Measurements from ENCODE around the gene MYO6. TPM values are rescaled to one million over a fixed set of nuclear protein-coding genes. Genes with fewer than 3 reads are reported as not detected.

MYO6 gene
- total RNA-seq, 1 experiment from 2014 or later, result 4.1 TPM

DNA sequence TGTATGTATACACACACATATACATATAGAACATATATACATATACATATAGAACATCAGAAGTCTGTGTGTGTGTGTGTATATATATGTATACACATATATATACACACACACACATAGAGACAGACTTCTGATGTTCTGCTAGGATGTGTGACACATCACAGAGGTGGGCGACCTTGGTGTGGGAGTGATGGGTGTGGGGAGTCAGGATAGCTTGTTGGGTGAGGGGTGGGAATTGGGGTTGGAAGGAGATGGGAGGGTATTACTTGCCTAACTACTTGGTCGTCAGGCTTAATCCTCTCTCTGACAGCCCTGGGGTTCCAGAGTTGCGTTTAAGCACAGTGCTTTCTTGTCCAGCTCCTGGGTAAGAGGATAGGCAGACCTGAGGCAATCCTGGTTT lies 8.3 kb downstream of the MYO6 start:
- Histone ChIP-seq H3K36me3 (no peaks in the 10 kb centered on the region), H3K4me3 (no peak overlapping the region), H3K27me3 (no peaks in the 10 kb centered on the region), H3K9me3 (no peaks in the 10 kb centered on the region)
- no peak for DNase-seq

DNA sequence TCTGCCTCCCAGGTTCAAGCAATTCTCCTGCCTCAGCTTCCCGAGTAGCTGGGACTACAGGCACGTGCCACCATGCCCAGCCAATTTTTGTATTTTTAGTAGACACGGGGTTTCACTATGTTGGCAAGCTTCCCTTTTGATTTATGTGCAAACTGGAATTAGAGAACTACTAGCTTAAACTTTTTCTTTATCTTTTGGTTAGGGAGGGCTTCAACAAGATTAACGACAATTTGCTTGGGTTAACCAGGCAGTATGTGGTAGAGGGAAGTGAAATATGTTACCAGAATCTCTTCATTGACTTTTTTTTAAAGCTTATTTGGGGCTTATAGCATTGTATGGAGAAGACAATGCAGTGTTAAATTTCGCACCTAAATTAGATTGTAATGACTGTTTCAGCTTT lies 9.0 kb downstream of the MYO6 start:
- no peaks in the 10 kb centered on the region for H3K9me3 ChIP-seq
- DNase-seq, result no peak
- H3K4me3 ChIP-seq, result no peak overlapping the region
- no peaks in the 10 kb centered on the region for H3K27me3 ChIP-seq
- no peaks in the 10 kb centered on the region for H3K36me3 ChIP-seq

DNA sequence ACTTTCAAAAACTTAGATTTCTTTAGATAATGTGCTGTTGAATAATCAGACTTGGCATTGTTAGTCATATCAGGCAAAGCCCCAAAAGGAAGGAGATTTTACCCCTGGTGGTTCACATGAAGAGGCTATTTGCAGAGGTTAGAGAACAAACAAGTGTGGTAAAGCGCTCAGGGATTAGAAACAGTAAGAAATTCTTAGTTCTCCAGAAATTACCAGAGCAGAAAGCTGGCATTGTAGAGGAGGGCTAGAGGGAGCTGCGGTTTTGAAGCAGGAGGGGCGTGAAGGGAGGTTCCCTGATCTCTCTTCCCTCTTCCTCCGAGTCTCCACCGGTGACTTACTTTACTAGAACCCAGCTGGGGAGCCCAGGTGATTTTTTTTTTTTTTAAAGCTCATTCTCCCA lies 10.2 kb downstream of the MYO6 start:
- no peak for DNase-seq

DNA sequence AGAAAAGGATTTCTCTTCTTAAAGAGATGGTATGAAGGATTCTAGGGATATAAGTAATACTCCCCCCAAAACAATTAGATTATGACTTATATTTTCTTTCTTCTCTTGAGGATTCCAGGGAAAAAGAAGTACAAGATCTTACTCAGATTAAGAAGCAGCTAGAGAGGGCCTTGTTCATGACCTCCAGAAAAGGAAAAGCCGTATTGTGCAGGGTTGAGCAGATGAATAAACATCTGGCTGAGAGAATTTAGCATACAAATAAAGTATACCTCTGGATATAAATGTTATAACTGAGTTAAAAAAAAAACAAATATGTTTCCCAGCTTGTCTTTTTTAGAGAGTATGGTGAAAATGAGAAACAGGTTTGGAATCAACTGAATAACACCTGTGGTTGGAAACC lies 11.3 kb downstream of the MYO6 start:
- Histone ChIP-seq H3K4me3 (no peak overlapping the region), H3K36me3 (no peaks in the 10 kb centered on the region), H3K9me3 (no peaks in the 10 kb centered on the region), H3K27me3 (no peaks in the 10 kb centered on the region)
- DNase-seq, result no peak

More for the DNA sequence above, 10.2 kb downstream of the MYO6 start:
- Histone ChIP-seq H3K4me3 (no peak overlapping the region), H3K9me3 (no peaks in the 10 kb centered on the region), H3K27me3 (no peaks in the 10 kb centered on the region), H3K36me3 (no peaks in the 10 kb centered on the region)

DNA sequence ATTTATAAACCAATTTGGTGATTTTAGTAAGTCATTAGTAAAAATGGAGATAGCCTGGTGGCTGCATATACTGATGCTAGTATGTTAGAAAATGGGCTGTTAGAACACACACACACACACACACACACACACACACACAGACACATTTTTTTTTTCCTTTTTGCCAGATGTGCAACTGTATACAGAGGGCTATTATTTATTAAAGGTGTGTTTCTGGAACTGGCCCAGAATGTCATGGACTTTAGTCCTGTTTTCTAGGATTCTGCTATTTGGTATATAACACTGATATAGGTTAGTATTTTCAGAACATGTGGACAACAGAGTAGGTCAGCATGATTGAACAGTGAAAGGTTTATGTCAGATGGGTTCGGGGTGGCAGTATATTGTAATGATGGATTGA lies 12.4 kb downstream of the MYO6 start:
- Histone ChIP-seq H3K9me3 (no peaks in the 10 kb centered on the region), H3K27me3 (no peaks in the 10 kb centered on the region), H3K4me3 (no peak overlapping the region), H3K36me3 (no peaks in the 10 kb centered on the region)
- no peak for DNase-seq

DNA sequence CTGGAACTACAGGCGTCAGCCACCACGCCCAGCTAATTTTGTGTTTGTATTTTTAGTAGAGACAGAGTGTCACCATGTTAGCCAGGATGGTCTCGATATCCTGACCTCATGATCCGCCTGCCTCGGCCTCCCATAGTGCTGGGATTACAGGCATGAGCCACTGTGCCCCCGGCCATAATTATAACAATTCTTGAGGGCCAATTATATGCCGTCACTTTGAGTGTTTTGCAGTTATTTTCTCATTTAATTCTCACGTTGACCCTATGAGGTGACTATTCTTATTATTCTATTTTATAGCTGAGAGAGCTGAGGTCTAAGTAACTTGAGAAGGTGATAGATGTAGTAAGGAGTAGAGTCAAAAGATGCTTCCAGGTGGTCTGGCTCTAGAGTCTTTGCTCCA lies 13.0 kb downstream of the MYO6 start:
- no peak for DNase-seq
- no peaks in the 10 kb centered on the region for H3K9me3 ChIP-seq
- no peak overlapping the region for H3K4me3 ChIP-seq
- H3K36me3 ChIP-seq, result no peaks in the 10 kb centered on the region
- no peaks in the 10 kb centered on the region for H3K27me3 ChIP-seq

DNA sequence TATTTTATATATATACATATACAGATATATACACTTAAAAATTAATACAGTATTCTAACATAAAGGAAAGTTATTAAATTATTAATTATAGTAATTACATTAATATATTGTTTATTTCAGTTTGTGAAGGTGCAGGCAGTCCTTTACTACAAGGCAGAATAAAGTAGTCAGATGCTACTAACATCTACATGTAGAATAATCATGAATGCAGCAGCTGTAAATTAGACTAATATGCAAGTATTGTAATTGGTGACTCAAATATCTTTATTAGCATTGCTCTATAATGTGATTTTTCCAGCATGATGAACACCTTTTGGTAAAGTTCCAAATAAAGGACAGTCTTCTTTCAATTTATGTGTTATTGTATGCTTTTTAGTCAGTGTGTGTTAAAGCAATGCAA lies 17.3 kb downstream of the MYO6 start:
- H3K4me3 ChIP-seq, result no peak overlapping the region
- H3K36me3 ChIP-seq, result no peaks in the 10 kb centered on the region
- DNase-seq, result no peak
- no peaks in the 10 kb centered on the region for H3K27me3 ChIP-seq
- no peaks in the 10 kb centered on the region for H3K9me3 ChIP-seq

DNA sequence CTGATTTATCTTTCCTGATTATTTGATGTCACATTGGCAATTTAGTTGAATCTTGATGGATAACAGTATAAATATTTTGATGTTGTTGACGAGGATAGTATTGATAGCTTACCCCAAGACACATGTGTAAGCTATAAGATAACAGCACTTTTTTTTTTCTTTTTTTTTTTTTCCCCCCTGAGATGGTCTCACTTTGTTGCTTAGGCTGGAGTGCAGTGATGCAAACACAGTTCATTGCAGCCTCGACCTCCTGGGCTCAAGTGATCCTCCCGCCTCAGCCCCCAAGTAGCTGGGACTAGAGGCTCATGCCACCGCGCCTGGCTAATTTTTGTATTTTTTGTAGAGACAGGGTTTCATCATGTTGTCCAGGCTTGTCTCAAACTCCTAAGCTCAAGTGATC lies 21.8 kb downstream of the MYO6 start:
- no peak overlapping the region for H3K4me3 ChIP-seq
- no peaks in the 10 kb centered on the region for H3K27me3 ChIP-seq
- no peaks in the 10 kb centered on the region for H3K36me3 ChIP-seq
- H3K9me3 ChIP-seq, result no peaks in the 10 kb centered on the region
- DNase-seq, result no peak

DNA sequence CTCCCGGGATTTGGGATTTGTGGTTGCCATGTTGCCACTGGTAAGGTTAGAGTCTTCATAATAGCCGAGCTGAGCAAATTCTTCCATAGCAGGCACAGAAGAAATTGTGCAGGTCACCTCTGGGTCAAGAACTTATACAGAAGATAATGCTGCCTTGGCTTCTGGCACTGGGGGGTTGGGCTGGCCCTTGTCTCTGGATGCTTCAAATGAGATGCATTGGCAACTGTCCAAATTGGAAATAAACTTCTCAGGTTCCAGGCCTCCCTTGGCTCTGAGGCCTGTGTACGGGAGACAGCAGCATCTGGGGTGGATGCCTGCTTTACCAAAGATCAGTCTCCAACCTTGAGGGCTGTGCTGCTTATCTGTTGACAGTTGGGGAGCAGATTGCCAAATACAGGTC lies 26.2 kb downstream of the MYO6 start:
- Histone ChIP-seq H3K9me3 (no peaks in the 10 kb centered on the region), H3K36me3 (no peaks in the 10 kb centered on the region), H3K4me3 (no peak overlapping the region), H3K27me3 (no peaks in the 10 kb centered on the region)
- DNase-seq, result no peak

DNA sequence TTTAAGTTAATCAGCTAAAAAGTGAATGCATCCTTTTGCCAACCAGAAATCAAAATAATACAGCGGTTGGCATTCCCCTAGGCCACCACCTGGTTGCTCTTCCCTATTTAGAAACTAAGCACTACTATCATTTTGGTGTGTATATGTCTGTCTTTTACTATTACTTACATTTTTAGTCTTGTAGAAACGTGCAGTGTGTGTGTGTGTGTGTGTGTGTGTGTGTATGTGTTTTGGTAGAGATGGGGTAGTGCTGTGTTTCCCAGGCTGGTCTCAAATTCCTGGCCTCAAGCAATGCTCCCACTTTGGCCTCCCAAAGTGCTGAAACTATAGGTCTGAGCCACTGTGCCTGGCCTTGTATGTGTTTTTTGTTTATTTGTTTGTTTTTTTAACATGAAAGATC lies 27.4 kb downstream of the MYO6 start:
- Histone ChIP-seq H3K4me3 (no peak overlapping the region), H3K9me3 (no peaks in the 10 kb centered on the region), H3K27me3 (no peaks in the 10 kb centered on the region), H3K36me3 (no peaks in the 10 kb centered on the region)
- no peak for DNase-seq

DNA sequence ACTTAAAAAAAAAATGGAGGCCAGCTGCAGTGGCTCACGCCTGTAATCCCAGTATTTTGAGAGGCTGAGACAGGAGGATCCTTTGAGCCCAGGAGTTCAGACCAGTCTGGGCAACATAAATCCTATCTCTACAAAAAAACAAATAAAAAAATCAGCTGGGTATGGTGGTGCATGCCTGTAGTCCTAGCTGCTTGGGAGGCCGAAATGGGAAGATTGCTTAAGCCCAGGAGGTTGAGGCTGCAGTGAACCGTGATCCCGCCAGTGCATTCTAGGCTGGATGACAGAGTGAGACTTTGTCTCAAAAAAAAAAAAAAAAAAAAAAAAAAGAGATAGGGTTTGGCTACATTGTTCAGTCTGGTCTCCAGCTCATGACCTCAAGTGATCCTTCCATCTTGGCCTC lies 29.7 kb downstream of the MYO6 start:
- Histone ChIP-seq H3K36me3 (no peaks in the 10 kb centered on the region), H3K4me3 (no peak overlapping the region), H3K9me3 (no peaks in the 10 kb centered on the region), H3K27me3 (no peaks in the 10 kb centered on the region)
- DNase-seq, result no peak

DNA sequence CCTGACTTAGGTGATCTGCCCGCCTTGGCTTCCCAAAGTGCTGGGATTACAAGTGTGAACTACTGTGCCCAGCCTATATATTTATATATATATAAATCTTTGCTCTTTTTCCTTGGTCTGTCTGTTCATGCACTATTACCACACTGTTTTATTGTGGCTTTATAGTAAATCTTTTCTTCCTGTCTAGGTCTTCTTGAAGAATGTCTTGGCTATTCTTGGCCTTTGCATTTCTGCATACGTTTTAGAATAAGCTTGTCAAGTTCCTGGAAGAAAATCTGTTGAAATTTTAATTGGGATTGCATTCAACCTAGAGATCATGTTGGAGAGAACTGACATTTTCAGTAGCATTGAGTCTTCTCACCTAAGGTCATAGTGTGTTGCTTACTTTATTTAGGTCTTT lies 37.1 kb downstream of the MYO6 start:
- DNase-seq, result no peak
- H3K36me3 ChIP-seq, result no peaks in the 10 kb centered on the region
- no peak overlapping the region for H3K4me3 ChIP-seq
- no peaks in the 10 kb centered on the region for H3K9me3 ChIP-seq
- H3K27me3 ChIP-seq, result no peaks in the 10 kb centered on the region

DNA sequence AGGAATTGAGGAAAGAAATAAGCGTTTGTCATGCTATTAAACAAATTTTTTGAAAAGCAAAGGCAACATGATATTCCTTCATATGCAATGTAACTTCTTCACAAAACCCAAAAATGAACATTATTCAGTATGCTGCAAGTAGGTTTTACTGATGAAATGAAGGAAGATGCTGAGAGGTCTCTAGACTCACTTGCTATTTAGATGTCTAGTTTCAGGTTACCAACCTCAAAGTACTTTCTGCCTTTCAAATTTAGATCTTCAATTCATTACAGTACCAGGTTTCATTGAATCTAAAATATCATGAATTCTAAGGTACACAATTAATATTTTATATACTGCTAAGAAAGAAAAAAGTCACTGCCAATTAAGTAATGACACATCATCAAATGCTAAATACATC lies 39.9 kb downstream of the MYO6 start:
- DNase-seq, result no peak
- no peak overlapping the region for H3K4me3 ChIP-seq

DNA sequence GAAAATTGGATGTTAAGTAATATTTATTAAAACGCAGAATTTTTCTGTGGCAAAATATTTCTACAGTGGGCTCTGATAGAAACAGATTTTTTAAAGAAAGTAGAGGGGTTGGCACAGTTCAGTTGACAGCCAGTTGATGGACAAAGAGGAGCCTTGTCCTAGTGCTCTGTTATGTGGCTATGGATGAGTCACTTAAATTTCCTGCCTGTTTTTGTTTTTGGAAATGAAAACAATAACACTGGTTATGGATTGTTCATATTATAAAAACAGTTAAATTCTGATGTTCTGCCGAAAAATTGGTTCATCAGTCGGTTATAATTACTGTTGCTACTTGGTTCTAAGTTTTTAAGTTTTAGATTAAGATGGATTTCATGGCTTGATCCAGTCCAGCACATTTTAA lies 42.8 kb downstream of the MYO6 start:
- no peak for DNase-seq
- Histone ChIP-seq H3K36me3 (no peaks in the 10 kb centered on the region), H3K27me3 (no peaks in the 10 kb centered on the region), H3K9me3 (no peaks in the 10 kb centered on the region), H3K4me3 (no peak overlapping the region)

More for the DNA sequence above, 39.9 kb downstream of the MYO6 start:
- no peaks in the 10 kb centered on the region for H3K9me3 ChIP-seq
- no peaks in the 10 kb centered on the region for H3K27me3 ChIP-seq
- H3K36me3 ChIP-seq, result no peaks in the 10 kb centered on the region

DNA sequence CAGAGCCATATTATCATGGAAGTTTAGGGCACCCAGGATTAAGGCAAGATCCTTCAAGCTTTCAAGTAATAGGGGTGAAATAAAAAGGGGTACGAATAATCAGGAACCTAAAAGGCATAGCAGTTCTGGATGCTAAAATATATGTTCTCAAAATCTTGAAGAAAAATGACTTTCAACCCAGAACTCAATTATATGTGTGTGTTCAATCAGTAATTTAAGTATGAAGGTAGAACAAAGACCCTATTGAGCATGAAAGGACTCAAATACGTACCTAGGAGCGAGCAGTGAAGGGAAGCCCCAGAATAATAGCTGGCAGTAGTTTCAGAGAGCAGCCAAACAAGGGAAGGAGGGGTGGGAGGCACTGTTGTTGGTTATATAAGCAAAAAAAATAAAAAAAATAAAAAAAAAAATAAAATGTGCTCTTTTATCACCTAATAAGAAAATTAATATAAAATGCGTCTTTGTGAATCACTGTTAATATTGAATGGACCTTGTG lies 45.4 kb downstream of the MYO6 start:
- Histone ChIP-seq H3K36me3 (no peaks in the 10 kb centered on the region), H3K4me3 (no peak overlapping the region), H3K9me3 (no peaks in the 10 kb centered on the region), H3K27me3 (no peaks in the 10 kb centered on the region)
- DNase-seq, result no peak

DNA sequence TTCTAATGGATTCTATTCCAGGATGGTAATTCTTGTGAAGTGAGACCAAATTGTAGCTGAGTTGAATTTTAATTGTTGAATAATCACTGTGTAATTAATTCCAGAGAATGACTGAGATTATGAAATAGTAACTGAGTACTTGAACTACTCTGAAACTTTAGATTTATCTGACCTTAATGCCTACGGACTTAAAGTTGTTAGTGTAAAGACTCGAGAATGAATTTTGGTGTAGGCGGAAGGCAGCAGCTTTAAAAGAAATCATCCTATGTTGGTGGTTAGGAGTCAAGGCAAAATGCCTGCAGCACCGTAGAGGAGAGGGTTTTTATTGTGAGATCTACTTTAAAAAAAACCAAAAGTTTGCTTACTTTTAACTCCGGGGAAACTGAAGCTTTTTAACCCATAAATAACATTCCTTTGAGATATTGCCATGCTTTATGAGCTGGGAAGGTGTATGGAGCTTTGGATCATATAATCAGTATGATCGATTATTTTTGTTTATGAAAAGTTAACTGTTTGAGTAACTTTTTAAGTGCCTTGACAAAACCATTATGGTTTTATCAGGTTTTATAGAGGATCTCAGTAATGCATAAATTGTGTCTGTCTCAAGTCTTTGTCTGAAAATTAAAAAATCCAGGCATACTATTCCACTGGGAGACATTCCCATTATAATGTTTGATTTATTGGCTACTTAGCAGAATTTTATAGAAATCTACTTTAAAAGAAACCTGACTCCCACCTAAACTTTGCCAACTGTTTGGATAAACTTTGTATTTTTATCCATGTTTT lies 46.1 kb downstream of the MYO6 start:
- Histone ChIP-seq H3K4me3 (no peak overlapping the region), H3K36me3 (no peaks in the 10 kb centered on the region), H3K9me3 (no peaks in the 10 kb centered on the region), H3K27me3 (no peaks in the 10 kb centered on the region)
- DNase-seq, result no peak

DNA sequence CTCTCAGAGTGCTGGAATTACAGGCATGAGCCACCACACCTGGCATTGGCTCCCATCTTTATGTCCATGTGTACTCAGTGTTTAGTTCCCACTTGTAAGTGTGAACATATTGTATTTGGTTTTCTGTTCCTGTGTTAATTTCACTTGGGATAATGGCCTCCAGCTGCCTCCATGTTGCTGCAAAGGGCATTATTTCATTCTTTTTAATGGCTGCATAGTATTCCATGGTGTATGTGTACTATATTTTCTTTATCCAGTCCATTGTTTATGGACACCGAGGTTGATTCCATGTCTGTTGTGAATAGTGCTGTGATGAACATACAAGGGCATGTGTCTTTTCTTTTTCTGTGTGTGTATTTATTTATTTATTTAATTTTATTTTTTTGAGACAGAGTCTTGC lies 47.7 kb downstream of the MYO6 start:
- no peaks in the 10 kb centered on the region for H3K27me3 ChIP-seq
- no peaks in the 10 kb centered on the region for H3K36me3 ChIP-seq
- DNase-seq, result no peak
- H3K9me3 ChIP-seq, result no peaks in the 10 kb centered on the region; the same call in 1 of the 2 replicates
- H3K4me3 ChIP-seq, result no peak overlapping the region

DNA sequence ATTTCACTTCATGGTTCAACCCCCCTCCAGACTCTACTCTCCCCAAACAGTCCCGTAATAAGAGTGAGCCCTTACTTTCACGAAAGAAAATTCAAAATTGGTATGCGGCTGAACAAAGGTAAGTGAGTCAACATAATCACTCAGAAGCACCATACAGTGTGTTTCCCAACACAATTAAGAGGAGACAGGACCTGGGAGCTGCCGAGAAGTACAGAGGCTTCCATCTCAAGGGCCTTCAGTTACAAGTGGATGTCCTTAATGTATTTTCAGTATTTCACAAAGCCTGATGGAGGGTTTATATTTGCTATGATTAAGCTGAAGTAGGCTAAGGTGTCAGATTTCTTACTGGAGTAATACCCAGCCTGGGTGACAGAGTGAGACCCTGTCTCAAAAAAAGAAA lies 51.1 kb downstream of the MYO6 start:
- no peaks in the 10 kb centered on the region for H3K27me3 ChIP-seq
- DNase-seq, result no peak
- no peaks in the 10 kb centered on the region; the same call in 1 of the 2 replicates for H3K9me3 ChIP-seq
- no peak overlapping the region for H3K4me3 ChIP-seq
- H3K36me3 ChIP-seq, result no peaks in the 10 kb centered on the region
